Breast epithelium (tissue), 3 donors: ENCODE results near the gene TCOF1.

Experiments used
- POLR2A ChIP-seq: fragments of 450-650 bp; IDR thresholded peaks from one replicate; pipeline ENCODE4 v1.6.1; 2016; ENCODE audit warnings: antibody characterized with exemption, mild to moderate bottlenecking, moderate library complexity
- TF ChIP-seq, protein P1 (sequence below), 3 donors: fragments of 450-650 bp; IDR thresholded peaks; one replicate each; pipeline ENCODE4 v1.5.1; 2016 to 2017; ENCODE audit warnings: antibody characterized with exemption in 3 of 3, mild to moderate bottlenecking in 3 of 3, moderate library complexity in 3 of 3

DNA sequence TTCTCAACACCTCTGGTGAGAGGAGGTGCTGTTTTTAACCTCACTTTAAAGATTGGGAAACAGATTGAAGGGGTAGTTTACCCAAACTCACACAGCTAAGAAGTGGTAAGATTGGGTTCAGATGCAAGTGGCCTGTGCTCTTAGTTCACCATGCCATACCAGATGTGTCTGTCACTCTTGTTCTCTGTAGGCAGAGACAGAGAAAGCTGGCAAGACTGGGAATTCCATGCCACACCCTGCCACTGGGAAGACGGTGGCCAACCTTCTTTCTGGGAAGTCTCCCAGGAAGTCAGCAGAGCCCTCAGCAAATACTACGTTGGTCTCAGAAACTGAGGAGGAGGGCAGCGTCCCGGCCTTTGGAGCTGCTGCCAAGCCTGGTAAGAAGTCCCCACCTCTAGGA is 11.0 kb downstream of the TCOF1 start:
- TF ChIP-seq, protein P1, sequence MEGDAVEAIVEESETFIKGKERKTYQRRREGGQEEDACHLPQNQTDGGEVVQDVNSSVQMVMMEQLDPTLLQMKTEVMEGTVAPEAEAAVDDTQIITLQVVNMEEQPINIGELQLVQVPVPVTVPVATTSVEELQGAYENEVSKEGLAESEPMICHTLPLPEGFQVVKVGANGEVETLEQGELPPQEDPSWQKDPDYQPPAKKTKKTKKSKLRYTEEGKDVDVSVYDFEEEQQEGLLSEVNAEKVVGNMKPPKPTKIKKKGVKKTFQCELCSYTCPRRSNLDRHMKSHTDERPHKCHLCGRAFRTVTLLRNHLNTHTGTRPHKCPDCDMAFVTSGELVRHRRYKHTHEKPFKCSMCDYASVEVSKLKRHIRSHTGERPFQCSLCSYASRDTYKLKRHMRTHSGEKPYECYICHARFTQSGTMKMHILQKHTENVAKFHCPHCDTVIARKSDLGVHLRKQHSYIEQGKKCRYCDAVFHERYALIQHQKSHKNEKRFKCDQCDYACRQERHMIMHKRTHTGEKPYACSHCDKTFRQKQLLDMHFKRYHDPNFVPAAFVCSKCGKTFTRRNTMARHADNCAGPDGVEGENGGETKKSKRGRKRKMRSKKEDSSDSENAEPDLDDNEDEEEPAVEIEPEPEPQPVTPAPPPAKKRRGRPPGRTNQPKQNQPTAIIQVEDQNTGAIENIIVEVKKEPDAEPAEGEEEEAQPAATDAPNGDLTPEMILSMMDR (IDR thresholded peaks at IDR 0.05): no peak
- TF ChIP-seq POLR2A: no peak
